ENCODE data around the gene KRT8. TPM values are rescaled to one million over a fixed set of nuclear protein-coding genes. Genes with fewer than 3 reads are reported as not detected.
"Not testable (repeated sequence)": the region's sequence is repeated elsewhere in the genome, so short reads cannot be mapped to it uniquely, and the experiment has no call there.

The KRT8 gene
- total RNA-seq, 1 donor from 2014 or later = 42.0 TPM

GRCh38 chr12:52901715-52902541 lies 2.9 kb downstream of the KRT8 start:
- no peak for DNase-seq

GRCh38 chr12:52900896-52901714 lies 3.8 kb downstream of the KRT8 start:
- no peak for DNase-seq

GRCh38 chr12:52900166-52900895 lies 4.5 kb downstream of the KRT8 start:
- DNase-seq = no peak

DNA sequence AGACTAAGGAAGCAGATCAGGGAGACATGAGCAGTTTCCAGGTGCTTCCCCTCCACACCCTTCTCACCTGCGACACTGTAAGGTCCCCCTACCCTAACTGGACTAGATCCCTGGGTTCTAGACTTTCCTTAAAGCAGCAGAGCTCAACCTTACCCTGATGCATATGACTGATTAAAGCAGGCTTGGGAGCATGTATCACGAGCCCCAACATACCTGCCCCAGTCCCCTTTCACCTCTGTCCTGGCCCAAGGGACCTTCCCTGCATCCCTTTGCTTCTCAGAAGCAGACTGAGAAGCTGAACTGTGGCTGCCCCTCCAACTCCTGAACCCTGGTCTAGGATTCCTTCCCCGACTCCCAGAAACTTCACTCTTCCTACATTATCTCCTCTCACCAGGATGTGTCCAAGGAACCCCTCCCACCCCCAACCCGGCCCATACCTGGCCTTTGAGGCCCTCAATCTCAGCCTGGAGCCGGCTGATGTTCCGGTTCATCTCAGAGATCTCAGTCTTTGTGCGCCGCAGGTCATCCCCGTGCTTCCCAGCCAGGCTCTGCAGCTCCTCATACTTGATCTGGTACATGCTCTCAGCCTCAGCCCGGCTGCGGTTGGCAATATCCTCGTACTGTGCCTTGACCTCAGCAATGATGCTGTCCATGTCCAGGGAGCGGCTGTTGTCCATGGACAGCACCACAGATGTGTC lies 5.4 kb downstream of the KRT8 start:
- DNase-seq = no peak

DNA sequence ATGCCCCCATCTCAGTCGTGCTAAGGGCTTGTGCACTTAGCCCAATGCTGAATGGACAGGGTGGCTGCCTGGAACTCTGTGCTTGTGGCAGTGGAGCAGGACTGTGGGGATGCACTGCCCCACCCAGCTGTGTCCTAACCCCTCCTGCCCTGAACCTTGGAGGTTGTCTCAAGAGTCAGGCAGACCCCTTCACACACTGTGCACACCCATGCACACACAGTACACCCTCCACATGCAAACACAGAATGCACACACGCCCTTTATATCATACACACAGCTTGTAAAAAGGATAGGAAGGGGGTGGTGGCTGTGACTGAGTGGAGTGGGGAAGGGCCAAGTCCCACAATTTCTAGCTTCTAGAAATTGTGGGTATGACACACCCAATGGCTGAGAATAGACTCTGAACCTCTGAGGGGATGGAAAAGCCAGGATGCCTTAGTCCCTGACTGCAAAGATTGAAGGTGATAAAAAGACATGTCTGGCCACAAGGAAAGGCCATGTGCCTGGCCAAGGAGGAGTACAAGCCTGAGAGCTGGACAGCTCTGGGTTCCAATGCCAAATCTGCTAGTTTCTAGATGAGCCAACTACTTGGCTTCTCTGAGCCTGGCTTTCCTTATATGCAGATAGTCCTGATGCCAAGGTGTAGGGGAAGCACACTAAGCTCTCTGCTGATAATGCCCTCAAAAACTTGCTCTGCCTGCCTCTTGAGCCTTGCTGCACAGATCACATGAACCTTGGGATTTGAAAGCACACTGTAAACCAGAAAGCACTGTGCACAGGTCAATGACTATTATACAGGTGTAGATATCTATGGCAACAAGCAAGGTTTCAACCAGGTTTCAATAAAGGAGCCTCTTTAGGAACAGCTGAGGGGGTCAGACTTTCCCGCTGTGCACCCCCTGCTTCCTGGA lies 8.4 kb downstream of the KRT8 start:
- no peak for DNase-seq

DNA sequence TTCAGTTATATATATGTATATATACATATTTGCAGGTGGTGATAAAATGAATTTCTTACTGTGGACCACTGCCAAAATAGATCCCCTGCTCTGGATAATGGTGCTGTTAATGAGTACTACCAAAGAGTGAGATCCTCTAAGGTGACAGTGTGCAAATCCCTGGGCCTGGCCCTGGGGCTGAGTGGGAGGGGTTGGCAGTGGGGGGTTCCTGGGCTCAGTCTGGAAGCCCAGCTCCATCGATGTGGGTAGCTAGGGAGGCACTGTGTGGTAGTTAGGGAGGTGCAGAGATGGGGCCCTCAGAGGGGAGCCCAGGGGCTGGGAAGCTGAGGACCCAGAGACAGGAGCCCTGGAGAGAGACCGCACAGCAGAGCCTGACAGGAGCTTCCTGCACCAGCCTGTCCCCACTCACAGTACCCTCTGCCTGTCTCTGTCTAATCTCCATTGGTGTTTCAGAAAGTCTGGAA lies 9.1 kb downstream of the KRT8 start:
- DNase-seq = no peak

GRCh38 chr12:52892974-52893373 lies 11.9 kb downstream of the KRT8 start:
- no peak for DNase-seq

- no peak for DNase-seq
These were observed 12.5 kb downstream of the KRT8 start for GRCh38 chr12:52892207-52892852.

- DNase-seq = no peak
These were observed 13.8 kb downstream of the KRT8 start for GRCh38 chr12:52891044-52891443.

- DNase-seq = no peak
These were observed 14.5 kb downstream of the KRT8 start for GRCh38 chr12:52890417-52890816.

GRCh38 chr12:52884526-52885293 lies 20.2 kb downstream of the KRT8 start:
- DNase-seq = peak; percentile 85

GRCh38 chr12:52880499-52880898 lies 24.4 kb downstream of the KRT8 start:
- not testable (repeated sequence) for DNase-seq

- DNase-seq = peak; percentile 94
These were observed 25.2 kb downstream of the KRT8 start for GRCh38 chr12:52879394-52880351.

- DNase-seq = no peak
These were observed 26.1 kb downstream of the KRT8 start for GRCh38 chr12:52878507-52879393.

DNA sequence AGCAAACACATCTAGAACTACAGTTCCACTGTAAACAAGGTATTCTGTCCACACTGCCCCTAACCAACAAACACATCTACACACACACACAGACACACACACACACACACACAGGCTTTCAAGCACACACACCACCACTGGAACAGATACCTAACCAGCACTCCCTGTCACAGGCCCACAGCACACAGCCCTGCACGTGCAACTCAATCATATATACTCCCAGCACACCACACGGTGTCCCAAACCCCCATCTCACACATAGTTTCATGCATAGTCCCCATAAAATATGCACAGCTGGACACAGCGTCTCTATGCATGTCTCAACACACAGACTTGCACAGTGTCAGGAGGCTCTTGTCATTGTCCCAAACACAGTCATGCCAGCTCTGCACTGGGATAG lies 27.6 kb downstream of the KRT8 start:
- DNase-seq = peak; percentile 17

- peak; percentile 66 for DNase-seq
These were observed 28.5 kb downstream of the KRT8 start for GRCh38 chr12:52876372-52876771.

All from tongue (tissue), 2 donors.